Upper lobe of left lung (tissue), 4 donors: ENCODE results near the gene PRIM2.
"Not testable (repeated sequence)": the region's sequence is repeated elsewhere in the genome, so short reads cannot be mapped to it uniquely, and the experiment has no call there.

Source experiments
- EP300 ChIP-seq, 4 donors: sonication (generic); formaldehyde crosslinking; IDR thresholded peaks; one replicate each; pipeline ENCODE4 v1.5.1; 2017; ENCODE audit warnings: antibody characterized with exemption in 4 of 4, control low read depth in 2 of 4
- POLR2A ChIP-seq, 4 donors: fragments of 450-650 bp; IDR thresholded peaks; one replicate each; pipeline ENCODE4 v1.5.1; 2016 to 2017; ENCODE audit warnings: antibody characterized with exemption in 4 of 4, mild to moderate bottlenecking in 2 of 4
- TF ChIP-seq, protein P1 (sequence below), 6 experiments: fragments of 450-650 bp in 4 of 6; fragments of 200-600 bp in 2 of 6; sonication (generic) in 2 of 6; IDR thresholded peaks; one replicate each; pipeline ENCODE4 v1.5.1; 2016 to 2019; ENCODE audit warnings: antibody characterized with exemption in 6 of 6

DNA sequence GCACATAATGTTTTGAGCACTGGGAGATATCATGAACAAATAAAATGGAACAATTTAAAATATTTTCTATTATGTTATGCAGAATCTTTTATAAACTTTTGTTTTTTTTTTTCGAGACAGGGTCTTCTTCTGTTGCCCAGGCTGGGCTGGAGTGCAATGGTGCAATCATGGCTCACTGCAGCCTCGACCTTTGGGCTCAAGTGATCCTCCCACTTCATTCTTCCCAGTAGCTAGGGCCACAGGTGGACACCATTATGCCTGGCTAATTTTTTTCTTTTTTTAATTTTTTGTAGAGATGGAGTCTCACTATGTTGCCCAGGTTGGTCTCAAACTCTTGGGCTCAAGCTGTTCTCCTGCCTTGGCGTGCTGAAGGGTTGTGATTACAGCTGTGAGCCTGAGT is 220.5 kb downstream of the PRIM2 start:
- TF ChIP-seq, protein P1, sequence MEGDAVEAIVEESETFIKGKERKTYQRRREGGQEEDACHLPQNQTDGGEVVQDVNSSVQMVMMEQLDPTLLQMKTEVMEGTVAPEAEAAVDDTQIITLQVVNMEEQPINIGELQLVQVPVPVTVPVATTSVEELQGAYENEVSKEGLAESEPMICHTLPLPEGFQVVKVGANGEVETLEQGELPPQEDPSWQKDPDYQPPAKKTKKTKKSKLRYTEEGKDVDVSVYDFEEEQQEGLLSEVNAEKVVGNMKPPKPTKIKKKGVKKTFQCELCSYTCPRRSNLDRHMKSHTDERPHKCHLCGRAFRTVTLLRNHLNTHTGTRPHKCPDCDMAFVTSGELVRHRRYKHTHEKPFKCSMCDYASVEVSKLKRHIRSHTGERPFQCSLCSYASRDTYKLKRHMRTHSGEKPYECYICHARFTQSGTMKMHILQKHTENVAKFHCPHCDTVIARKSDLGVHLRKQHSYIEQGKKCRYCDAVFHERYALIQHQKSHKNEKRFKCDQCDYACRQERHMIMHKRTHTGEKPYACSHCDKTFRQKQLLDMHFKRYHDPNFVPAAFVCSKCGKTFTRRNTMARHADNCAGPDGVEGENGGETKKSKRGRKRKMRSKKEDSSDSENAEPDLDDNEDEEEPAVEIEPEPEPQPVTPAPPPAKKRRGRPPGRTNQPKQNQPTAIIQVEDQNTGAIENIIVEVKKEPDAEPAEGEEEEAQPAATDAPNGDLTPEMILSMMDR (IDR thresholded peaks at IDR 0.05), result not testable (repeated sequence)
- not testable (repeated sequence) for TF ChIP-seq POLR2A, EP300 (IDR thresholded peaks at IDR 0.05)
